CD4-positive, alpha-beta memory T cell (primary cell): ENCODE data around the gene TMPRSS7. TPM values are rescaled to one million over a fixed set of nuclear protein-coding genes. Genes with fewer than 3 reads are reported as not detected.

Experiments used
- CTCF ChIA-PET: fragments of 350-600 bp; sonication (Branson Sonifier 250); formaldehyde crosslinking; loops from one replicate; lab custom pipeline; 2021; ENCODE audit warnings: inconsistent platforms; ENCODE audit not compliant: partially characterized antibody; lab: Charles Lee
- POLR2A ChIA-PET: fragments of 350-600 bp; sonication (Branson Sonifier 250); formaldehyde crosslinking; loops from one replicate; lab custom pipeline; 2021; ENCODE audit not compliant: partially characterized antibody; lab: Charles Lee
- DNase-seq, 5 donors: peaks; one replicate each; pipeline versions ENCODE4 v3.0.0 to v3.0.0-alpha.2; 2020 to 2022; ENCODE audit warnings: mixed read lengths in 1 of 5
- H3K27ac ChIP-seq: one replicate; pipeline ENCODE4 v1.7.0; 2013; ENCODE audit warnings: low read depth, low read length
- H3K27me3 ChIP-seq: 2 replicates; pipeline ENCODE4 v1.7.0; 2013; ENCODE audit warnings: mild to moderate bottlenecking, low read length, moderate library complexity; ENCODE audit not compliant: insufficient read depth
- H3K36me3 ChIP-seq: 2 replicates; pipeline ENCODE4 v1.7.0; 2013; ENCODE audit warnings: mild to moderate bottlenecking, low read length, moderate library complexity; ENCODE audit not compliant: insufficient read depth
- H3K4me1 ChIP-seq: 2 replicates; pipeline ENCODE4 v1.7.0; 2013; ENCODE audit warnings: mild to moderate bottlenecking, low read length, moderate library complexity; ENCODE audit not compliant: insufficient read depth
- H3K4me3 ChIP-seq, 2 donors: one replicate each; pipeline ENCODE4 v1.7.0; 2013; ENCODE audit warnings: low read length in 2 of 2, mild to moderate bottlenecking in 1 of 2
- H3K9me3 ChIP-seq, 2 donors: one replicate each; pipeline ENCODE4 v1.7.0; 2013; ENCODE audit warnings: low read length in 2 of 2, control low read depth in 1 of 2; ENCODE audit not compliant: control insufficient read depth in 1 of 2
- H3K27ac Mint-ChIP-seq, 7 donors: one replicate each; pipeline ENCODE4 v1.8.0; 2020 to 2021; ENCODE audit warnings: mixed read lengths in 7 of 7, mild to moderate bottlenecking in 6 of 7, inconsistent platforms in 3 of 7, moderate library complexity in 3 of 7
- H3K27me3 Mint-ChIP-seq, 2 donors: one replicate each; pipeline ENCODE4 v1.8.0; 2020 to 2021; ENCODE audit warnings: mixed read lengths in 2 of 2
- H3K36me3 Mint-ChIP-seq, 2 donors: one replicate each; pipeline ENCODE4 v1.8.0; 2020 to 2021; ENCODE audit warnings: mixed read lengths in 2 of 2, inconsistent platforms in 1 of 2, mild to moderate bottlenecking in 1 of 2
- H3K4me1 Mint-ChIP-seq, 4 donors: one replicate each; pipeline ENCODE4 v1.8.0; 2020 to 2021; ENCODE audit warnings: mixed read lengths in 4 of 4, mild to moderate bottlenecking in 1 of 4
- H3K4me3 Mint-ChIP-seq, 8 donors: one replicate each; pipeline ENCODE4 v1.8.0; 2020 to 2021; ENCODE audit warnings: mixed read lengths in 8 of 8, mild to moderate bottlenecking in 7 of 8, moderate library complexity in 6 of 8, inconsistent platforms in 3 of 8
- H3K9me3 Mint-ChIP-seq, 8 donors: one replicate each; pipeline ENCODE4 v1.8.0; 2020 to 2021; ENCODE audit warnings: mixed read lengths in 8 of 8, mild to moderate bottlenecking in 5 of 8, inconsistent platforms in 3 of 8, moderate library complexity in 1 of 8
- intact Hi-C: fragments of 100-400 bp; cut with micrococcal nuclease; formaldehyde crosslinking; loops from one replicate; pipeline ENCODE4 v1.15.1; 2023
- polyA plus RNA-seq, 2 donors: library from polyadenylated mRNA; unstranded; fragments of 300-500 nt; fragmentation: Illumina TruSeq; gene quantifications; one replicate each; pipeline ENCODE4 v1.2.3, GENCODE V29; 2021
- total RNA-seq, 2 experiments: library from RNA; stranded (reverse); gene quantifications; one replicate each; pipeline ENCODE4 v1.2.3, GENCODE V29; 2021

Gene TMPRSS7
- total and polyA plus RNA-seq, 4 experiments from 2014 or later: 0.15 to 0.26 (median 0.26) TPM; not detected in 1

- POLR2A ChIA-PET: interaction anchor here (1.8 kb wide), 1 partner anchor 14 kb away, joined by 4 read pairs; no protein-coding TSS in a partner anchor
- peak within 1 kb of the TSS; percentile 16 to 84 (median 73) for H3K27ac Mint-ChIP-seq
- H3K27me3 ChIP-seq: no peaks in the 10 kb centered on the region
Observed at GRCh38 chr3:112086076-112086854, 51.7 kb downstream of the TMPRSS7 start, which contains the start of gene C3orf52. C3orf52 (plus strand) TSS chr3:112086389; CDS start chr3:112086408, 19 bp downstream.

GRCh38 chr3:112086875-112087524 lies 52.5 kb downstream of the TMPRSS7 start:
- Mint-ChIP-seq H3K4me3 (peak overlapping the region; percentile 83 to 87 (median 86)), H3K4me1 (peaks cover 16 to 41% (median 25%) of the 10 kb centered on the region in 4 donors), H3K36me3 (no peaks in the 10 kb centered on the region), H3K27me3 (peaks cover 0 to 5% of the 10 kb centered on the region in 2 donors), H3K27ac (peak overlapping the region; percentile 16 to 84 (median 72)), H3K9me3 (no peaks in the 10 kb centered on the region)
- H3K9me3 ChIP-seq: no peaks in the 10 kb centered on the region
- no peaks in the 10 kb centered on the region for H3K27me3 ChIP-seq
- ChIA-PET CTCF (interaction anchor here (0.9 kb wide), 1 partner anchor 43 kb away, joined by 3 read pairs; no protein-coding TSS in a partner anchor), POLR2A (interaction anchor here (1.8 kb wide), 1 partner anchor 15 kb away, joined by 4 read pairs; no protein-coding TSS in a partner anchor)
- peak overlapping the region in 1 of 2 donors; percentile 55 for H3K4me3 ChIP-seq
- H3K27ac ChIP-seq: no peak overlapping the region
- no peak for DNase-seq
- H3K4me1 ChIP-seq: peaks cover 24% of the 10 kb centered on the region
- H3K36me3 ChIP-seq: no peaks in the 10 kb centered on the region
- intact Hi-C loops: loop anchor here (1.0 kb wide), 2 partner anchors 12 to 44 kb away; no protein-coding TSS in a partner anchor

More at GRCh38 chr3:112086076-112086854, 51.7 kb downstream of the TMPRSS7 start, which contains the start of gene C3orf52:
- Mint-ChIP-seq H3K27me3 (peaks cover 0 to 5% of the 10 kb centered on the region in 2 donors), H3K4me3 (peak within 1 kb of the TSS; percentile 83 to 87 (median 86)), H3K36me3 (no peaks in the 10 kb centered on the region), H3K9me3 (no peaks in the 10 kb centered on the region), H3K4me1 (peaks cover 16 to 41% (median 25%) of the 10 kb centered on the region in 4 donors)
- Histone ChIP-seq H3K9me3 (no peaks in the 10 kb centered on the region), H3K4me3 (peak within 1 kb of the TSS; percentile 17 to 55), H3K4me1 (peaks cover 24% of the 10 kb centered on the region), H3K27ac (no peak within 1 kb of the TSS), H3K36me3 (no peaks in the 10 kb centered on the region)
- CTCF ChIA-PET: interaction anchor here (0.7 to 0.9 kb wide), 2 partner anchors 42 to 111 kb away, joined by 3 read pairs; no protein-coding TSS in a partner anchor
- DNase-seq: peak; percentile 45 to 57 (median 55)
- intact Hi-C loops: loop anchor here (1.0 kb wide), 2 partner anchors 11 to 43 kb away; no protein-coding TSS in a partner anchor

- no peaks in the 10 kb centered on the region for H3K36me3 Mint-ChIP-seq
- intact Hi-C loops: no loop called here
Observed at GRCh38 chr3:112087746-112088145, 53.2 kb downstream of the TMPRSS7 start.

GRCh38 chr3:112088944-112089343 lies 54.4 kb downstream of the TMPRSS7 start:
- H3K4me1 Mint-ChIP-seq: peaks cover 26 to 51% (median 37%) of the 10 kb centered on the region in 4 donors
- H3K9me3 ChIP-seq: no peaks in the 10 kb centered on the region
- H3K36me3 ChIP-seq: no peaks in the 10 kb centered on the region
- H3K27ac Mint-ChIP-seq: no peak overlapping the region
- DNase-seq: no peak
- ChIA-PET CTCF (interaction anchor here (1.5 to 1.6 kb wide), 2 partner anchors 23 to 100 kb away, joined by 3 to 5 read pairs; no protein-coding TSS in a partner anchor), POLR2A (interaction anchor here (0.6 kb wide), 1 partner anchor 17 kb away, joined by 3 read pairs; no protein-coding TSS in a partner anchor)
- H3K9me3 Mint-ChIP-seq: no peaks in the 10 kb centered on the region
- H3K36me3 Mint-ChIP-seq: no peaks in the 10 kb centered on the region
- H3K4me3 ChIP-seq: no peak overlapping the region
- H3K27ac ChIP-seq: no peak overlapping the region
- H3K4me3 Mint-ChIP-seq: no peak overlapping the region
- peaks cover 32% of the 10 kb centered on the region for H3K4me1 ChIP-seq
- intact Hi-C loops: no loop called here
- H3K27me3 Mint-ChIP-seq: peaks cover 0 to 6% of the 10 kb centered on the region in 2 donors
- H3K27me3 ChIP-seq: no peaks in the 10 kb centered on the region

More at GRCh38 chr3:112087746-112088145, 53.2 kb downstream of the TMPRSS7 start:
- Mint-ChIP-seq H3K27me3 (peaks cover 0 to 6% of the 10 kb centered on the region in 2 donors), H3K27ac (peak overlapping the region in 2 of 7 donors; percentile 13 to 17), H3K9me3 (no peaks in the 10 kb centered on the region), H3K4me1 (peaks cover 20 to 46% (median 31%) of the 10 kb centered on the region in 4 donors), H3K4me3 (peak overlapping the region in 6 of 8 donors; percentile 30 to 86 (median 60))
- Histone ChIP-seq H3K9me3 (no peaks in the 10 kb centered on the region), H3K36me3 (no peaks in the 10 kb centered on the region), H3K4me3 (no peak overlapping the region), H3K4me1 (peaks cover 29% of the 10 kb centered on the region), H3K27me3 (no peaks in the 10 kb centered on the region), H3K27ac (no peak overlapping the region)
- DNase-seq: no peak
- ChIA-PET CTCF (interaction anchor here (1.5 to 1.6 kb wide), 2 partner anchors 24 to 99 kb away, joined by 3 to 5 read pairs; no protein-coding TSS in a partner anchor), POLR2A (interaction anchor here (0.9 to 1.8 kb wide), 2 partner anchors 13 to 16 kb away, joined by 3 to 4 read pairs; no protein-coding TSS in a partner anchor)

- no peaks in the 10 kb centered on the region for H3K36me3 Mint-ChIP-seq
- no peak for DNase-seq
- Histone ChIP-seq H3K4me1 (peaks cover 32% of the 10 kb centered on the region), H3K27me3 (no peaks in the 10 kb centered on the region), H3K36me3 (no peaks in the 10 kb centered on the region), H3K9me3 (no peaks in the 10 kb centered on the region), H3K27ac (no peak overlapping the region), H3K4me3 (no peak overlapping the region)
- CTCF ChIA-PET: interaction anchor here (2.4 kb wide), 1 partner anchor 17 kb away, joined by 6 read pairs; no protein-coding TSS in a partner anchor
- no peaks in the 10 kb centered on the region for H3K9me3 Mint-ChIP-seq
- H3K4me1 Mint-ChIP-seq: peaks cover 20 to 51% (median 35%) of the 10 kb centered on the region in 4 donors
- H3K4me3 Mint-ChIP-seq: no peak overlapping the region
- no peak overlapping the region for H3K27ac Mint-ChIP-seq
- intact Hi-C loops: no loop called here
- POLR2A ChIA-PET: no interaction called here
- peaks cover 0 to 6% of the 10 kb centered on the region in 2 donors for H3K27me3 Mint-ChIP-seq
Observed at GRCh38 chr3:112089956-112090886, 55.7 kb downstream of the TMPRSS7 start.
